NCI-H524 treated with DMSO at 0.1 percent for 48 hours (cell line): ENCODE data around the gene CWC27.

Experiments
- DNase-seq: peaks from one replicate; lab custom pipeline; 2025; lab: John Stamatoyannopoulos, UW

The CWC27 gene

DNA sequence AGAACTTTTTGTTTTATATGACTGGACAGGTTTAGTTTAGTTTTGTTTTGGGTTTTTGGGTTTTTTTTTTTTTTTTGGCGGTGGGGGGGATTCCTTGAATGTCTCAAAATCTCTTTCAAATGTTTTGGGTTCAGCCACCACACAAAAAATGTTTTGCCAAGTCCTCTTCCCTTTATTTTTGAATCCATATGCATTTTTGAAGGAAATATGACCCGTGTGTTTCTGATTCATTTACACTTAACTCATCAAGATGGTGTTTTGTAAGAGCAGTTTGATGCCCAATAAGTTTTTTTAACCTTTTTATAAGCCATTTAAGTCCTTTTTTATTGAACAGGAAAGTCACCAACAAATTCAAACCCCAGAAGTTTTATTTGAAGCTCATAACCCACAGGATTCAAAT, 209.8 kb downstream of the CWC27 start:
- no peak for DNase-seq

GRCh38 chr5:64979531-64979930, 210.8 kb downstream of the CWC27 start:
- no peak for DNase-seq

GRCh38 chr5:64980176-64980575, 211.4 kb downstream of the CWC27 start:
- DNase-seq = no peak

DNA sequence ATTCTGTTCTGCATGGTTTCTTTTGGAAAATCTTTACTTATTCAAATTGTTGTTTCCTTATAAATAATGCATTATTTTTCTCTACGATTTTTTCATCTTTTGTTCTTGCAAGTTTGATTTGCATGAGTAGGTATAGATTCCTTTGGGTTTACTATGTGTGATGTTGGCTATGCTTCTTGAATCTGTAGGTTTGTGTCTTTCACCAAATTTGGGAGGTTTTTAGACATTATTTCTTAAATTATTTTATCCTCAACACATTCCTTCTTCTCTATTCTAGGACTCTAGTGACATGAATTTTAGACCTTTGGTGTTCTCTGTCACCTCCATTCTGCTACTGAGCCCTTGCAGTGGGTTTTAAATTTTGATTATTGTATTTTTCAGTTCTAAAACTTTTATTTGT, 219.0 kb downstream of the CWC27 start:
- DNase-seq = no peak

DNA sequence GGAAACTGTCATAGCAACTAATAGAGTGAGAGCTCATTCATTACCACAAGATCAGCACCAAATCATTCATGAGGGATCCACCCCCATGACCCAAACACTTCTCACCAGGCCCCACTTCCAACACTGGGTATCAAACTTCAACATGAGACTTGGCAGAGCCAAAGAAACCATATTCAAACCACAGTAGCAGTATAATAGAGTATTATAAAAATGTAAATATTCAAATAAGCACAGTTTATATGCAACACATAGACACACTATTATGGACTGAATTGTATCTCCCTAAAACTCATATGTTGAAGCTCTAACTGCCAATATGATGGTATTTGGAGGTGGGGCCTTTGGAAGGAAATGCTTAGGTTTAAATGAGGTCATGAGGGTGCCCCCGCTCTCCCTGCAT, 240.5 kb downstream of the CWC27 start:
- DNase-seq = no peak

- DNase-seq = no peak
Measured at GRCh38 chr5:65010841-65011240, 242.1 kb downstream of the CWC27 start.

DNA sequence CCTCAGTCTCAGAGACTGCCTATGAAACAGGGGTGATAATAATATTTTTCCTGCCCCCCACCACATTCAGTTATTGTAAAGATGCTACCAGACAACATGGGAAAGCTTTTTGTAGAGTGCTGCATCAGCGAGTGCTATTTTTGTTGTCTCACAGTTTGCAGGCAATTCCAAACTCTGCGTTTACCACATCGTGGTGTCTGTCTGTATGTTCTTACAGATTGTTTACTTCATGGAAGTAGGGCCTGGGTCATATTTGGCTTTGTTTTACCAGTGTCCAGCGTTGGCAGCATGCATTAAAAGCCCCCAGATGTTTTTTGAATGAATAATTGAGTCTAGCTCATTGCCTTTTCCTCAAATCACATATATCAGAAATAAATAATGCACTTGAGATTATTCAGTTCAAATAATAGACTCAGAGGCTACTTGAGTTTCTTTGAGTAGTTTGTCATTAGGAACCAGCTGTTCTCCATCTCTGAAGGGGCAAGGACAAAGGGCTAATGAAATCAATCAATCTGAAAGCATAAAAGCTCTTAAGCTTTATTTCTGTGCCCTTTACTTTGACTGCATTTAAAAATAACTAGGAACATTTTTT, 243.7 kb downstream of the CWC27 start:
- DNase-seq = peak; percentile 56

DNA sequence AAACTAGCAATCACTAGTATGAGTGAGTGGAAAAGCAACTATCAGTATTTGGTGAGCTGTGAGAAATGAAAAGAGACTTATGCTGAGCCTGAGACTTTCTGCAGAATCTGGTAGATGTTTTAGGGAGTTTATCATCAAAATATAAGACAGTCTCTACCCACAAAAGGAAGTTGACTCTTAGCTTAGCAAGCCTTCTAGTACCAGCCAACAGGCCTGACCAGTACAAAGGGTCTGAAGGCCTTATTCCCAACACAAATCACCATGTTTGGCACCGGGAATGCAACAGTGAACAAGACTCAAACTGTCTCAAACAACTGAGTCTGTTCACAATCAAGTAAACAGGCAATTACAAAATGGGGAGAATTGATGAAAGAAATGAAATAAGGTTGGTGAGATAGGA, 244.4 kb downstream of the CWC27 start:
- no peak for DNase-seq

GRCh38 chr5:65014769-65015168, 246.0 kb downstream of the CWC27 start:
- DNase-seq = no peak

- peak; percentile 62 for DNase-seq
Measured at GRCh38 chr5:65015767-65016166, 247.0 kb downstream of the CWC27 start.

GRCh38 chr5:65017636-65018035, 248.9 kb downstream of the CWC27 start:
- no peak for DNase-seq

- no peak for DNase-seq
Measured at GRCh38 chr5:65018763-65019162, 250.0 kb downstream of the CWC27 start.

DNA sequence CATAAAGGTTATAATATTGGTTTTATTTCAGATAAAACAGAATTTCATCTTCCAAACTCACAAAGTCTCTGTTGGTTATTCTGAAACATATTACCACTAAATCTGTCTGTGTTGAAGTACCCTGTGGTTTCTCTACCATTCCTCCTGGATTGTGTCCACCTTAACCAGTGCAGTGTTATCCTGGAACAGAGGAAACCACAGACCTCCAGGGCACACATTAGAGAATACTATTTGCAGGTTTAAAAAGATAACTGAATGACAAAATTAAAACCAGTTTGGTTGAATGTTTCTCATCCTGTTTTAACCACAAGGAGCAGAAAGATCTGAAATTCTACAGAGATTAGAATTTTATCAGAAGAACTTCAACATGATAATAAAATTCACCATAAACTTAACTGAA, 251.8 kb downstream of the CWC27 start:
- no peak for DNase-seq

DNA sequence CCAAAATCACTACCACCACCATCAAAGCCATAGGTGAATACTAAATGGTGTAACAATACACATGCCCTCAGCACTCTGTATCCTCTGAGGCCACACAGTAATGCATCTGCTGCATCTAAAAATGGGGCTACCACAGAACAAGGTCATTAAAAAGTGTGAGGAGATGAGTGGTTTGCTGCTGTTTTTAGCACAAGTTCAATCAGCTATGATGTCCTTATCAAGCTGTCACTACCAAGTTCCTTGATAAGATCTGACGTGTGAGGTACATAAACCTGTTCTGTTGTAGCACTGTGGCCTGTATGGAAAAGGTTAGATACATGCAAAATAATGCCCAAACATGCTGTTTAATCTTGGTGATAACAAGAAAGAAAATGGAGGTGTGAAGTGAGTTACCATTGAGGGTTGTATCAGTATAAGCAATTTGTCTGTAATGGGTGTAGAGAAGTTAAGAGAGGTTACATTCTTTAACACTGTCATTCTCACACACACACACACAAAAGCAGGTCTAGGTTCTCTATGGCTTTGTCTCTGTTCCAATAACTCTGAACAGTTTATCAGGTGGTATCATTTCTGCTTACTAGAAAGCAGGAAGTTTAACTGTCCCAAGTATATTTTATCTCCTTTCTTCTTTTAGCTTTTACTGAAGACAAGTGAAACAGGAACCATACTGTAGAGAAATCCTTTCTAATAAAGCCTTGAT, 252.9 kb downstream of the CWC27 start:
- no peak for DNase-seq

DNA sequence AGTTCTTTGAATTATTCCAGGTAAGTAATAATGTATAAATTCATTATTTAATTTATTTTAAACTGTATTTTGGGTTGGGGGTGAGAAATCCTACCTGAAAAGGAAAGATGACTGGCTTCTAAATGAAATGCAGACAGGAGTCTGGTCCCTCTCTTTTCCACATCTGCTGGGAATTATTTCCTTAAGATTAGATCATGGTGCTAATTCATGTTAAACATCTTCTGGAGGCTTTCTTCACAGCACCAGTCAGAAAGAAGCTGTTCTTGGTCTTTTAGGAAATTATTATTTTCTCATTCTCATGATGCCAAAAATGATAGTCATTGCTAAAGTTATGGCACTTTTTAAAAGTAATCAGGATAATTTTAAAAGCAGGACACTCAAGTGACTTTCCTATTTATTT, 254.2 kb downstream of the CWC27 start:
- DNase-seq = no peak

DNA sequence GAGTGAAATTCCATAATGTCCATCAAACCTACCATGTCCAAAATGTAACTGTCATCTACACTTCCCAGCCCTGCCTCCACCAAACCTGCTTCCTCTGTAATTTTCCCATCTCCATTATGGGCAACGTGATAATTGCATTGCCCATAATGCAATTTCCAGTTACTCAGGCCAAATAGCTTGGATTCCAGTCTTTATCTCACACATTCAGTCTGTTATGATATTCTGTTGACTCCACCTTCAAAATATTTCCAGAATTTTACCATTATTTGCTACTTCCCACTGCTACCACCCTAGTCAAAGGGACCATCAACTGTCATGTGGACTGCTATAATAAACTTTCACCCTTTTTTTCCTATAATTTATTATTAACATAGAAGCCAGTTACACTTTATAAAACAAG, 256.0 kb downstream of the CWC27 start:
- DNase-seq = no peak

- DNase-seq = no peak
Measured at GRCh38 chr5:65026816-65027548, 258.3 kb downstream of the CWC27 start.

- no peak for DNase-seq
Measured at GRCh38 chr5:65029178-65029577, 260.4 kb downstream of the CWC27 start.

- no peak for DNase-seq
Measured at GRCh38 chr5:65030056-65030455, 261.3 kb downstream of the CWC27 start.

DNA sequence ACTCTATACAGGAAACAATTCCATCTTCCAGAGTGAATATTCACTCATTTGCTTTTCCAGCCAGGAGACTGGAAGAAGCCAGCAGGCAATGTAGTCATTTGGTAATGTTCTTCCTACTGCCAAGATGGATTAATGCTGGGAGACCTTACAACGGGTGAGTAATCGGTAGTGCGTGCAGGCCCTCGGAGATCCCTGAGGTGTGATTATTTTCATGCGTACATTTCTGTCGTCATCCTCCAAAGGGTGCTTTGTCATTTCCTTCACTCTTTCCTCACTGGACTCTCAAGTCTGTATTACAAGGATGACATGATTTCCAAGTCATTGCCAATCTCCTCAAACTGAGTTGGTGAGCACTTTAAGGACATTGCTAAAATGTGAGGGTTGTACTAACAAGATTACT, 263.5 kb downstream of the CWC27 start:
- no peak for DNase-seq

GRCh38 chr5:65034029-65034812, 265.5 kb downstream of the CWC27 start:
- DNase-seq = peak; percentile 32

DNA sequence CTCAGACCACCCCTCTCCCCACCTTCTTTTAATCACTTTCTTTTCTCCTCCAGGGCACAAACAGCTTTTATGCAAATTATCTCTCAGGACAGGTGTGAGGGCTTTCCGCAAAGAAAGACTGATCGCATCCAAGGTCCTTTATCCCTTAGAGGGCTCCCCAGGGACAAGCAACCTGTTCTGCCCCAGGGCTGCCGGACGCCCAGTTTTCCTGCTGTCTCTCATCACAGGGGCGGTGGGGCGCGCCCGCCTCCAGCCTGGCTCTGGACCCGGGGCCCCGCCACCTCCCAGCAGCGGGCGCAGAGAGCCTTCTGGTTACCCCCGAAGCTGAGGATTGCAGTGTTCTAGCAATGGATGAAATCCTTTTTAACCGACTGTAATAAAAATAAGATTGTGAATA, 266.1 kb downstream of the CWC27 start:
- peak; percentile 70 for DNase-seq
